PC-3 (cell line): ENCODE measurements around the gene MID1IP1. TPM values are rescaled to one million over a fixed set of nuclear protein-coding genes. Genes with fewer than 3 reads are reported as not detected.

Experiments used
- ATAC-seq: fragments of 200-7000 bp; cut with Tn5 transposase; 2 replicates; pipeline ENCODE4 v1.9.1; 2020; ENCODE audit warnings: mild to moderate bottlenecking, moderate library complexity
- BruUV-seq: library from RNA; stranded (reverse); fragments of 400-500 nt; replicated peaks from 2 replicates; lab custom pipeline; 2021; lab: Mats Ljungman, UMichigan
- CTCF ChIA-PET: fragments of 300-600 bp; sonication (Branson Sonifier 250); formaldehyde crosslinking; loops from one replicate; lab custom pipeline; 2022; ENCODE audit warnings: antibody characterized with exemption; lab: Charles Lee
- POLR2A ChIA-PET: fragments of 300-600 bp; sonication (Branson Sonifier 250); formaldehyde crosslinking; loops from one replicate; lab custom pipeline; 2022; ENCODE audit warnings: antibody characterized with exemption; ENCODE audit not compliant: unreplicated experiment; lab: Charles Lee
- DNase-seq: peaks from one replicate; pipeline ENCODE4 v3.0.0-alpha.2; 2015
- H2AFZ ChIP-seq: fragments of 300-600 bp; sonication (generic); 2 replicates; pipeline ENCODE4 v1.6.0; 2016; ENCODE audit warnings: antibody characterized with exemption, low read length
- H3F3A ChIP-seq: fragments of 300-600 bp; sonication (generic); one replicate; pipeline ENCODE4 v1.6.0; 2017; ENCODE audit warnings: antibody characterized with exemption, low read length, control low read depth, mild to moderate bottlenecking; ENCODE audit not compliant: unreplicated experiment
- H3K27ac ChIP-seq: fragments of 300-600 bp; sonication (generic); 2 replicates; pipeline ENCODE4 v1.5.1; 2016; ENCODE audit warnings: mild to moderate bottlenecking, low read length
- H3K27me3 ChIP-seq: fragments of 300-600 bp; sonication (generic); 2 replicates; pipeline ENCODE4 v1.6.1; 2016; ENCODE audit warnings: low read length, mixed read lengths
- H3K36me3 ChIP-seq: fragments of 300-600 bp; sonication (generic); 2 replicates; pipeline ENCODE4 v1.6.1; 2016; ENCODE audit warnings: low read depth, mixed run types, low read length, mixed read lengths
- H3K4me1 ChIP-seq: fragments of 300-600 bp; sonication (generic); 2 replicates; pipeline ENCODE4 v1.5.1; 2016; ENCODE audit warnings: low read length; ENCODE audit not compliant: insufficient read depth
- H3K4me2 ChIP-seq: fragments of 300-600 bp; sonication (generic); 2 replicates; pipeline ENCODE4 v1.6.0; 2016; ENCODE audit warnings: low read length
- H3K4me3 ChIP-seq: fragments of 300-600 bp; sonication (generic); 2 replicates; pipeline ENCODE4 v1.5.1; 2016; ENCODE audit warnings: mild to moderate bottlenecking, low read length, mixed read lengths
- H3K79me2 ChIP-seq: fragments of 300-600 bp; sonication (generic); 2 replicates; pipeline ENCODE4 v1.6.1; 2017; ENCODE audit warnings: low read length, mixed read lengths
- H3K9ac ChIP-seq: fragments of 300-600 bp; sonication (generic); 2 replicates; pipeline ENCODE4 v1.6.0; 2016; ENCODE audit warnings: mild to moderate bottlenecking, low read length
- H3K9me2 ChIP-seq: fragments of 300-600 bp; sonication (generic); replicated peaks from 2 replicates; pipeline ENCODE4 v1.6.1; 2016; ENCODE audit warnings: mixed run types, low read length, mixed read lengths
- H3K9me3 ChIP-seq: fragments of 300-600 bp; sonication (generic); 2 replicates; pipeline ENCODE4 v1.6.1; 2016; ENCODE audit warnings: low read length, mixed read lengths
- H4K20me1 ChIP-seq: fragments of 300-600 bp; sonication (generic); 2 replicates; pipeline ENCODE4 v1.6.1; 2016; ENCODE audit warnings: low read length, mixed read lengths
- CTCF ChIP-seq: fragments of 300-600 bp; sonication (generic); conservative IDR thresholded peaks from 2 replicates; pipeline ENCODE4 v1.5.1; 2017; ENCODE audit warnings: antibody characterized with exemption, low read depth, mild to moderate bottlenecking, low read length
- EZH2 ChIP-seq: fragments of 300-600 bp; sonication (generic); IDR thresholded peaks from one replicate; pipeline ENCODE4 v1.6.1; 2017; ENCODE audit warnings: antibody characterized with exemption, mild to moderate bottlenecking, low read length; ENCODE audit not compliant: unreplicated experiment
- EZH2phosphoT487 ChIP-seq: fragments of 300-600 bp; sonication (generic); IDR thresholded peaks from 2 replicates; pipeline ENCODE4 v1.6.1; 2018; ENCODE audit warnings: mild to moderate bottlenecking, antibody characterized with exemption, low read length, borderline replicate concordance
- intact Hi-C: fragments of 100-400 bp; cut with micrococcal nuclease; formaldehyde crosslinking; loops from 2 replicates; pipeline ENCODE4 v1.9.0; 2023
- total RNA-seq: library from RNA; depleted of rRNA; stranded (reverse); fragments of >200 nt; gene quantifications from 2 replicates; pipeline ENCODE4 v1.2.3, GENCODE V29; 2014

MID1IP1 gene
- total RNA-seq, 1 experiment from 2014 or later: 122 TPM

DNA sequence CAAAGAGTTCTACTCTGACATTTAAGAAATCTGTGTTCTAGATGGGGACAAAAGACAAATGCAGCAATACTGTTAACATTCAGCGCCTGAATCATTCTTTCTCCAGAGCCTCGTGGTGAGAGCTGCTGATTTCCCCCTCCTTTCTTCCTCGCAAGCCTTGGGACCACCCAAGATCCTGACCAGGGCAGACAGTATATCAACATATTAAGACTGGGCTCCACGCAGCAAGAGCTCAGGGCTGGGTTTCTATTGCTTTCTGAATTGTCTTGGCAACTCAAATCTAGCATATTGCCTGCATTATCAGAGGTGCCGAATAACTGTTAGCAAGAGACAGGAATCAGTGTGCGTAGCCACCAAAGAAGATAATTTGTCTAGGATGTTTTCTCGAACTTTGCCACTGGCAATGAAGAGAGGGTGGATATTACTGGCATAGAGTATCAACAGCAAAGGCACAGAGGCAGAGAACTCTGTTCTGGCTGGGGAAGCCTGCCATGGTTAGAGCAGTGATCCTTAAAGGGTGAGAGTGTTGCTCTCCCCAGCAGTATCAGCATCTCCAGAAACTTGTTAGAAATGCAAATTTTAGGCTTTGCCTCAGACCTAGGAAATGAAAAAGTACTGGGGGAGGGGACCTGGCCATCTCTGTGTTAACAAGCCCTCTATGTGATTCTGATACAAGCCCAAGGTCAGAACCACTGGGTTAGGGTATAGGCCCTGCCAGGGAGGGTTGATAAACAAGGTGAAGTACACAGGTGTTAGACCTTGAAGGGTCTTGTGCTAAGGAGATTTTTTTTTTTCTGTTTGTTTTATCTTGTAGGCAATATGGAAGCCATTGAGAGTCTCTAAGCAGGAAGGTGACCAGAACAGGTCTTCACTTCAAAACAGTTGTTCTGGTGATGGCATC lies 46.2 kb upstream of the MID1IP1 start:
- H3K4me2 ChIP-seq: no peak overlapping the region
- H3K36me3 ChIP-seq: no peaks in the 10 kb centered on the region
- no peak overlapping the region for H3K4me3 ChIP-seq
- H3K9me3 ChIP-seq: no peaks in the 10 kb centered on the region
- POLR2A ChIA-PET: no interaction called here
- peaks cover 21% of the 10 kb centered on the region; the same call in 1 of the 2 replicates for H3K27me3 ChIP-seq
- no peak overlapping the region for H3K27ac ChIP-seq
- no peak for TF ChIP-seq EZH2phosphoT487
- no peak for TF ChIP-seq EZH2
- no peak for TF ChIP-seq CTCF
- no TSS peak for BruUV-seq
- H4K20me1 ChIP-seq: no peaks in the 10 kb centered on the region
- H3F3A ChIP-seq: no peaks in the 10 kb centered on the region
- H2AFZ ChIP-seq: no peak overlapping the region
- no peaks in the 10 kb centered on the region for H3K9me2 ChIP-seq
- no peak overlapping the region for H3K9ac ChIP-seq
- DNase-seq: no peak
- H3K4me1 ChIP-seq: no peaks in the 10 kb centered on the region
- H3K79me2 ChIP-seq: no peaks in the 10 kb centered on the region
- intact Hi-C loops: loop anchor here (1.0 to 5.0 kb wide), 2 partner anchors 232 to 487 kb away; no protein-coding TSS in a partner anchor
- ATAC-seq: no peak
- CTCF ChIA-PET: interaction anchor here (0.6 kb wide), 1 partner anchor 51 kb away, joined by 10 read pairs; no protein-coding TSS in a partner anchor

- ChIA-PET POLR2A (no interaction called here), CTCF (no interaction called here)
- Histone ChIP-seq H3F3A (no peaks in the 10 kb centered on the region), H3K4me1 (no peaks in the 10 kb centered on the region), H3K27ac (no peak overlapping the region), H3K4me2 (no peak overlapping the region), H2AFZ (no peak overlapping the region), H3K4me3 (no peak overlapping the region), H3K9me2 (no peaks in the 10 kb centered on the region), H4K20me1 (no peaks in the 10 kb centered on the region), H3K9ac (no peak overlapping the region), H3K27me3 (no peaks in the 10 kb centered on the region), H3K36me3 (no peaks in the 10 kb centered on the region), H3K9me3 (no peaks in the 10 kb centered on the region), H3K79me2 (no peaks in the 10 kb centered on the region)
- no TSS peak for BruUV-seq
- TF ChIP-seq EZH2: no peak
- TF ChIP-seq CTCF: no peak
- no peak for TF ChIP-seq EZH2phosphoT487
- intact Hi-C loops: loop anchor here (10.0 kb wide), 1 partner anchor 394 kb away; no protein-coding TSS in a partner anchor
- DNase-seq: no peak
- ATAC-seq: no peak
Observed at GRCh38 chrX:38760883-38761282, 40.4 kb upstream of the MID1IP1 start.

DNA sequence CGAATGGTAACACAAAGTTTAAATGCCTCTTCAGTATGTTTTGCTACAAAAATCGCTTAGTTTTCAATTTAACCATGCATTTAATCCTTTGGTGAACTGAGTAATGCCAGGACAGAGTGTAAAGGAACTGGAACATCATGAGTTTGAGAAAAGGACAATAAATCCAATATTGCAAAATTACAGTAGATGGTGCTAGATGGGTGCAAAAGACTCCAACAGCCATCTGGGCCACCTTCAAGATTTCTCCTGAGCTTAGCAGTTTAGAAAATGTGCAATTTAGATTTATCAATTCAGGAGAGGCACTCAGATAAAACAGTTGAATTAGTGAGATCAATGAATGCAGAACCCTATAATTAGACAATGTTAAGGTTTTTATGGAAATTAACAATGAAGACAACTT lies 33.2 kb upstream of the MID1IP1 start:
- Histone ChIP-seq H3K27me3 (no peaks in the 10 kb centered on the region), H3K36me3 (no peaks in the 10 kb centered on the region), H3F3A (no peaks in the 10 kb centered on the region), H3K4me3 (no peak overlapping the region), H3K27ac (no peak overlapping the region), H3K9me3 (no peaks in the 10 kb centered on the region), H3K9me2 (no peaks in the 10 kb centered on the region), H3K4me2 (no peak overlapping the region), H3K9ac (no peak overlapping the region), H2AFZ (no peak overlapping the region), H4K20me1 (no peaks in the 10 kb centered on the region), H3K4me1 (no peaks in the 10 kb centered on the region), H3K79me2 (no peaks in the 10 kb centered on the region)
- TF ChIP-seq EZH2: no peak
- peak; percentile 67 for TF ChIP-seq CTCF
- intact Hi-C loops: loop anchor here (1.0 to 10.0 kb wide), 3 partner anchors 217 to 474 kb away; no protein-coding TSS in a partner anchor
- ChIA-PET CTCF (no interaction called here), POLR2A (no interaction called here)
- BruUV-seq: no TSS peak
- ATAC-seq (peak; percentile 65), DNase-seq (peak; percentile 52)
